Smooth muscle cell (in vitro differentiated cells): ENCODE measurements around the gene OR1B1. TPM values are rescaled to one million over a fixed set of nuclear protein-coding genes. Genes with fewer than 3 reads are reported as not detected.
"Not testable (repeated sequence)": the region's sequence is repeated elsewhere in the genome, so short reads cannot be mapped to it uniquely, and the experiment has no call there.

Experiments
- DNase-seq: peaks from one replicate; lab custom pipeline; 2025; ENCODE audit not compliant: unreplicated experiment; lab: John Stamatoyannopoulos, UW
- H2AFZ ChIP-seq: fragments of 200-600 bp; sonication (generic); 2 replicates; pipeline ENCODE4 v1.6.0; 2016; ENCODE audit warnings: antibody characterized with exemption, low read depth, mild to moderate bottlenecking
- H3F3A ChIP-seq: fragments of 200-600 bp; sonication (generic); 2 replicates; pipeline ENCODE4 v1.6.0; 2017; ENCODE audit warnings: antibody characterized with exemption, low read depth
- H3K27ac ChIP-seq: fragments of 200-600 bp; sonication (generic); 2 replicates; pipeline ENCODE4 v1.5.1; 2016; ENCODE audit warnings: low read depth, mild to moderate bottlenecking
- H3K27me3 ChIP-seq: fragments of 200-600 bp; sonication (generic); 2 replicates; pipeline ENCODE4 v1.6.1; 2016; ENCODE audit warnings: low read depth, mild to moderate bottlenecking
- H3K36me3 ChIP-seq: fragments of 200-600 bp; sonication (generic); 2 replicates; pipeline ENCODE4 v1.5.1; 2016; ENCODE audit warnings: low read depth
- H3K4me1 ChIP-seq: fragments of 200-600 bp; sonication (generic); 2 replicates; pipeline ENCODE4 v1.5.1; 2016; ENCODE audit warnings: low read depth
- H3K4me2 ChIP-seq: fragments of 200-600 bp; sonication (generic); 2 replicates; pipeline ENCODE4 v1.6.0; 2016; ENCODE audit warnings: mild to moderate bottlenecking
- H3K4me3 ChIP-seq: fragments of 200-600 bp; sonication (generic); 2 replicates; pipeline ENCODE4 v1.5.1; 2016; ENCODE audit warnings: mild to moderate bottlenecking
- H3K79me2 ChIP-seq: fragments of 200-600 bp; sonication (generic); 2 replicates; pipeline ENCODE4 v1.6.0; 2016; ENCODE audit warnings: low read depth, mild to moderate bottlenecking
- H3K9ac ChIP-seq: fragments of 200-600 bp; sonication (generic); 2 replicates; pipeline ENCODE4 v1.6.0; 2016; ENCODE audit warnings: low read depth
- H3K9me3 ChIP-seq: fragments of 200-600 bp; sonication (generic); replicated peaks from 2 replicates; pipeline ENCODE4 v1.5.1; 2016; ENCODE audit warnings: low read depth
- H4K20me1 ChIP-seq: fragments of 200-600 bp; sonication (generic); 2 replicates; pipeline ENCODE4 v1.6.0; 2016; ENCODE audit warnings: low read depth
- CTCF ChIP-seq: fragments of 200-600 bp; sonication (generic); IDR thresholded peaks from 2 replicates; pipeline ENCODE4 v1.5.1; 2017; ENCODE audit warnings: borderline replicate concordance, mild to moderate bottlenecking, antibody characterized with exemption; ENCODE audit not compliant: insufficient read depth, poor library complexity, severe bottlenecking
- WGBS: methylation state at CpG from one replicate; pipeline ENCODE4 v1.1.7; 2016; ENCODE audit warnings: low lambda C conversion rate; 5-methylcytosine and 5-hydroxymethylcytosine counted together
- polyA plus RNA-seq: library from polyadenylated mRNA; unstranded; fragments of >200 nt; fragmentation: Nextera tagmentation; extraction: Ambion mirVana; gene quantifications from 2 replicates; pipeline ENCODE4 v1.2.1, GENCODE V29; 2016
- total RNA-seq: library from RNA; depleted of rRNA; stranded (reverse); fragments of >200 nt; gene quantifications from 2 replicates; pipeline ENCODE4 v1.2.3, GENCODE V29; 2014

The OR1B1 gene
- total and polyA plus RNA-seq, 2 experiments from 2014 or later, result not detected

GRCh38 chr9:122614362-122614761, 43.1 kb downstream of the OR1B1 start, which contains the start of gene OR1Q1:
Gene OR1Q1, plus strand, starts transcription at chr9:122614738. Its CDS starts 0 bp downstream, at chr9:122614738.
- Histone ChIP-seq H3K4me2 (no peak within 1 kb of the TSS), H3K9me3 (peaks cover 10% of the 10 kb centered on the region), H3F3A (no peaks in the 10 kb centered on the region), H3K9ac (no peak within 1 kb of the TSS), H3K27me3 (no peaks in the 10 kb centered on the region), H3K4me1 (no peaks in the 10 kb centered on the region), H4K20me1 (no peaks in the 10 kb centered on the region), H3K79me2 (no peaks in the 10 kb centered on the region), H3K27ac (no peak within 1 kb of the TSS), H2AFZ (no peak within 1 kb of the TSS), H3K4me3 (no peak within 1 kb of the TSS), H3K36me3 (no peaks in the 10 kb centered on the region)
- no peak for TF ChIP-seq CTCF
- DNase-seq, result no peak
- WGBS, result 74% methylated on average over 1 of the region's 1 CpG

GRCh38 chr9:122609804-122610203, 47.6 kb downstream of the OR1B1 start:
- Histone ChIP-seq H3K79me2 (no peaks in the 10 kb centered on the region), H3F3A (no peaks in the 10 kb centered on the region), H3K4me3 (no peak overlapping the region), H3K27me3 (no peaks in the 10 kb centered on the region), H3K36me3 (no peaks in the 10 kb centered on the region), H3K27ac (no peak overlapping the region), H3K9me3 (peaks cover 11% of the 10 kb centered on the region), H3K4me1 (no peaks in the 10 kb centered on the region), H2AFZ (no peak overlapping the region), H3K9ac (no peak overlapping the region), H3K4me2 (no peak overlapping the region), H4K20me1 (no peaks in the 10 kb centered on the region)
- WGBS, result 49% methylated on average over 4 of the region's 4 CpGs
- no peak for DNase-seq
- no peak for TF ChIP-seq CTCF

DNA sequence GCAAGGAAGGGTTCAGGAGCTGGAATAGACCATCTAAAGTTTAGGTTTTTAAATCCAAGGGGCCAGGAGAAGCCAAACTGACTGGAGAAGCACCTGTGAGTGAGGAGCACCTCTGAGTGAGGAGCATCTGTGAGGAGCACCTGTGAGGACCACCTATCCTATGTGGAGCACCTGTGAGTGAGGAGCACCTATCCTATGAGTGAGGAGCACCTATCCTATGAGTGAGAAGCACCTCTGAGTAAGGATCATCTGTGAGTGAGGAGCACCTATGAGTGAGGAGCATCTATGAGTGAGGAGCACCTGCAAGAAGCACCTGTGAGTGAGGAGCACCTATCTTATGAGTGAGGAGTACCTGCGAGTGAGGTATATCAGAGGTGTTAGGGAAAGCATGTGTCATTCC, 50.8 kb downstream of the OR1B1 start:
- no peak for TF ChIP-seq CTCF
- no peak overlapping the region for H2AFZ ChIP-seq
- no peak overlapping the region for H3K9ac ChIP-seq
- H3K27ac ChIP-seq, result no peak overlapping the region
- no peaks in the 10 kb centered on the region for H3K36me3 ChIP-seq
- WGBS, result 83% methylated on average over 1 of the region's 1 CpG
- no peaks in the 10 kb centered on the region for H3F3A ChIP-seq
- DNase-seq, result no peak
- H3K27me3 ChIP-seq, result no peaks in the 10 kb centered on the region
- no peak overlapping the region for H3K4me2 ChIP-seq
- H4K20me1 ChIP-seq, result no peaks in the 10 kb centered on the region
- no peaks in the 10 kb centered on the region for H3K79me2 ChIP-seq
- H3K4me1 ChIP-seq, result no peaks in the 10 kb centered on the region
- H3K4me3 ChIP-seq, result no peak overlapping the region
- H3K9me3 ChIP-seq, result peaks cover 17% of the 10 kb centered on the region

DNA sequence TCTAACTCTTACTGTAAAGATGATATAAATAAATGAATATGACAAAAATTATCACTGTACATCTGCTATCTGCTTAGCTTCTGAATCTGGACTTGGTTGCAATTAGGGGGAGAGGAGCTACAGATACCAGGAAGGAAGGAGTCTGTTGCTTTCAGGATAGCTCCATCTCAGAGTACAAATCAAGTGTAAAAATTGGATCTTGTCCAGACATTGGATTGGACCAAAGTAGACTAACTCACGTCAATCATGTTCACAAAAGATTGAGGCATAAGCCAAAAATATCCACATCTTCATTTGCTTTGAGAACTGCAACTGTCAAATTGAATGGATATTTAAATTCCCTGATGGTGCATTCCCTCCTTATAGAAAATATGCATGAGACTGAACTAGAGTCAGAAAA, 51.7 kb downstream of the OR1B1 start:
- H3K36me3 ChIP-seq, result no peaks in the 10 kb centered on the region
- no peak overlapping the region for H3K27ac ChIP-seq
- no peak overlapping the region for H2AFZ ChIP-seq
- 32% methylated on average over 1 of the region's 1 CpG for WGBS
- DNase-seq, result no peak
- H3K4me1 ChIP-seq, result no peaks in the 10 kb centered on the region
- H3K4me2 ChIP-seq, result no peak overlapping the region
- no peaks in the 10 kb centered on the region for H4K20me1 ChIP-seq
- H3K9me3 ChIP-seq, result peaks cover 17% of the 10 kb centered on the region
- H3K4me3 ChIP-seq, result no peak overlapping the region
- no peaks in the 10 kb centered on the region for H3F3A ChIP-seq
- TF ChIP-seq CTCF, result no peak
- H3K27me3 ChIP-seq, result no peaks in the 10 kb centered on the region
- H3K9ac ChIP-seq, result no peak overlapping the region
- H3K79me2 ChIP-seq, result no peaks in the 10 kb centered on the region

GRCh38 chr9:122583284-122583683, 74.1 kb downstream of the OR1B1 start, which contains the start of gene OR1L8:
Gene OR1L8, minus strand, starts transcription at chr9:122583384. Its CDS starts 14,907 bp downstream, at chr9:122568477.
- not testable (repeated sequence) for H2AFZ ChIP-seq, H3K36me3 ChIP-seq, H3F3A ChIP-seq, H3K79me2 ChIP-seq, H4K20me1 ChIP-seq, H3K27me3 ChIP-seq, H3K4me2 ChIP-seq, H3K9me3 ChIP-seq, H3K4me1 ChIP-seq, H3K4me3 ChIP-seq, H3K27ac ChIP-seq, H3K9ac ChIP-seq, DNase-seq
- 87% methylated on average over 8 of the region's 8 CpGs for WGBS
